ENCODE results near the gene PABPC4L. TPM values are rescaled to one million over a fixed set of nuclear protein-coding genes. Genes with fewer than 3 reads are reported as not detected.

PABPC4L gene
- total RNA-seq, 1 donor from 2014 or later: 0.17 TPM

DNA sequence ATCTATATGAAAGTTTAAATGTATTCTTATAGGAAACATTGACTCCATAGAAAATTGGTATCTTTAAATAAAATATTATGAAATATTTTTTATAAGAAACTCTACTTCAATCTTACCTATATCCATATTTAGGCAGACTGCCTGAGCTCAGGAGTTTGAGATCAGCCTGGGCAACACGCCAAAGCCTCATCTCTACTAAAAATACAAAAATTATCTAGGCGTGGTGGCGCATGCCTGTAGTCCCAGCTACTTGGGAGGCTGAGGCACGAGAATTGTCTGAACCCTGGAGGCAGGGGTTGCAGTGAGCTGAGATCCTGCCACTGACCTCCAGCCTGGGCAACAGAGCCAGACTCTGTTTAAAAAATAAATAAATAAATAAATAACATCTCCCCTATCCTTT lies 47.5 kb downstream of the PABPC4L start:
- TF ChIP-seq CTCF (conservative IDR thresholded peaks at IDR 0.05; ENCODE audit: low read depth, low read length): no peak
- H3K4me3 ChIP-seq (ENCODE audit: low read depth, low read length): no peak overlapping the region
- no peak for DNase-seq (ENCODE audit: low read depth)

- no peak for DNase-seq (ENCODE audit: low read depth)
- no peak for TF ChIP-seq CTCF (conservative IDR thresholded peaks at IDR 0.05; ENCODE audit: low read depth, low read length)
- H3K4me3 ChIP-seq (ENCODE audit: low read depth, low read length): no peak overlapping the region
Observed at GRCh38 chr4:134147941-134148340, 53.6 kb downstream of the PABPC4L start.

Measured in epithelial cell of proximal tubule (primary cell).